Heart left ventricle (tissue), 16 donors: ENCODE data around the gene AIG1. TPM values are rescaled to one million over a fixed set of nuclear protein-coding genes. Genes with fewer than 3 reads are reported as not detected.

Source experiments
- ATAC-seq, 4 donors: fragments of 200-7000 bp; cut with Tn5 transposase; one replicate each; pipeline ENCODE4 v1.9.1; 2020 to 2022; ENCODE audit warnings: moderate library complexity in 4 of 4, mild to moderate bottlenecking in 3 of 4, moderate number of reproducible peaks in 1 of 4
- DNase-seq, 5 donors: peaks; one replicate each; pipeline ENCODE4 v3.0.0-alpha.2; 2020
- H3K27ac ChIP-seq, 12 donors: fragments of 200-600 bp; sonication (generic) in 4 of 12; one replicate each; pipeline versions ENCODE4 v1.5.0 to v1.8.0; 2016 to 2022; ENCODE audit warnings: mild to moderate bottlenecking in 2 of 12
- H3K27me3 ChIP-seq, 9 donors: fragments of 200-600 bp; sonication (generic) in 2 of 9; one replicate each; pipeline versions ENCODE4 v1.5.1 to v1.8.0; 2016 to 2022; ENCODE audit warnings: mild to moderate bottlenecking in 3 of 9
- H3K36me3 ChIP-seq, 9 donors: fragments of 200-600 bp; sonication (generic) in 2 of 9; one replicate each; pipeline versions ENCODE4 v1.5.0 to v1.8.0; 2018 to 2022; ENCODE audit warnings: mild to moderate bottlenecking in 2 of 9
- H3K4me1 ChIP-seq, 12 donors: fragments of 200-600 bp; sonication (generic) in 4 of 12; one replicate each; pipeline versions ENCODE4 v1.5.0 to v1.8.0; 2016 to 2022; ENCODE audit warnings: mild to moderate bottlenecking in 3 of 12
- H3K4me3 ChIP-seq, 12 donors: fragments of 200-600 bp; sonication (generic) in 4 of 12; one replicate each; pipeline versions ENCODE4 v1.5.0 to v1.8.0; 2017 to 2022; ENCODE audit warnings: mild to moderate bottlenecking in 9 of 12, moderate library complexity in 4 of 12
- H3K9me3 ChIP-seq, 12 donors: fragments of 200-600 bp; sonication (generic) in 4 of 12; one replicate each; pipeline versions ENCODE4 v1.5.0 to v1.8.0; 2016 to 2022; ENCODE audit warnings: mild to moderate bottlenecking in 1 of 12
- CTCF ChIP-seq, 12 donors: fragments of 200-600 bp; sonication (generic) in 4 of 12; IDR thresholded peaks; one replicate each; pipeline versions ENCODE4 v1.5.0 to v1.8.0; 2018 to 2022; ENCODE audit warnings: antibody characterized with exemption in 12 of 12, mild to moderate bottlenecking in 5 of 12
- POLR2A ChIP-seq, 2 donors: fragments of 450-650 bp; IDR thresholded peaks; one replicate each; pipeline ENCODE4 v1.6.1; 2017; ENCODE audit warnings: antibody characterized with exemption in 2 of 2, mild to moderate bottlenecking in 2 of 2, moderate library complexity in 2 of 2
- WGBS, 4 donors: extraction: QIAGEN DNeasy Blood & Tissue Kit in 2 of 4; methylation state at CpG; one replicate each; pipeline versions ENCODE4 v1.1.5 to v1.1.7; 2013 to 2018; 5-methylcytosine and 5-hydroxymethylcytosine counted together
- intact Hi-C, 10 donors: fragments of 100-400 bp; cut with DNase I; formaldehyde crosslinking; loops; one replicate each; pipeline versions ENCODE4 v1.11.1 to v1.14.2; 2022
- polyA plus RNA-seq, 2 donors: library from polyadenylated mRNA; stranded (reverse); fragments of 200-250 nt; gene quantifications; one replicate each; pipeline ENCODE4 v1.2.3, GENCODE V29; 2013
- total RNA-seq, 9 donors: library from RNA; depleted of rRNA in 2 of 9; stranded (reverse); fragments of >200 nt in 2 of 9; fragmentation: NEBNext Ultra II Directional in 3 of 9; extraction: Animal tissue kit (Norgen Biotek cat#: 25700) in 3 of 9; gene quantifications; one replicate each; pipeline versions ENCODE4 v1.1.0 to v1.2.4, GENCODE V29; 2016 to 2023
- donor health status: ischemic (EF 13 %, LVEDD 7.1; RV severe dilation, severe dysfunction).
- donor health status: healthy with polysubstance abuse.
- donor health status: DM: no; HTN: yes; CAD: no.
- donor health status: DM: no; HTN: no; CAD: no.
- donor health status: ischemic (EF 25% LVEDD 6.9; RV normal size, moderate dysfunction).
- donor health status: ischemic (EF 25% LVEDD 5.7; RV mildly dilated, moderate dysfunction).
- donor health status: healthy.
- donor health status: DM: yes; HTN: yes; CAD: no.
- donor health status: ischemic (EF 35%, LVEDD 5.7; RV mildly dilated, moderate dysfunction).
- donor health status: nonischemic (EF 11% LVEDD 7.7; RV severe dilation, severe dysfunction).
- donor health status: DM: yes; HTN: yes; CAD: no.
- donor health status: PGD.
- donor health status: ischemic (EF 29% LVEDD 5.4; RV normal size, mild dysfunction).
- donor health status: nonischemic (EF 23%, LVEDD 6.1; RV moderate dilation, normal function).

Gene AIG1
- total and polyA plus RNA-seq, 11 donors = 18.1 to 101 (median 64.0) TPM

- intact Hi-C loops = no loop called here
- ATAC-seq (no peak), DNase-seq (no peak)
- Histone ChIP-seq H3K4me1 (no peaks in the 10 kb centered on the region), H3K4me3 (no peak overlapping the region), H3K9me3 (no peaks in the 10 kb centered on the region), H3K36me3 (peaks cover 0 to 10% (median 4%) of the 10 kb centered on the region in 9 donors), H3K27me3 (no peaks in the 10 kb centered on the region), H3K27ac (no peak overlapping the region)
- 81 to 91% (median 84%) methylated on average over 1 of the region's 1 CpG for WGBS, 4 donors
- no peak for TF ChIP-seq POLR2A (IDR thresholded peaks at IDR 0.05)
- TF ChIP-seq CTCF (IDR thresholded peaks at IDR 0.05) = no peak
Observed at GRCh38 chr6:143328876-143329275, 268.2 kb downstream of the AIG1 start.

- intact Hi-C loops = no loop called here
- DNase-seq (no peak), ATAC-seq (no peak)
- TF ChIP-seq POLR2A (IDR thresholded peaks at IDR 0.05) (no peak), CTCF (IDR thresholded peaks at IDR 0.05) (no peak)
- Histone ChIP-seq H3K4me1 (no peaks in the 10 kb centered on the region), H3K36me3 (peaks cover 0 to 14% (median 4%) of the 10 kb centered on the region in 9 donors), H3K27me3 (no peaks in the 10 kb centered on the region), H3K4me3 (no peak overlapping the region), H3K27ac (no peak overlapping the region), H3K9me3 (no peaks in the 10 kb centered on the region)
- 92 to 100% (median 94%) methylated on average over 3 of the region's 3 CpGs for WGBS, 4 donors
Observed at GRCh38 chr6:143329323-143329722, 268.6 kb downstream of the AIG1 start.

- Histone ChIP-seq H3K4me3 (no peak overlapping the region), H3K27me3 (no peaks in the 10 kb centered on the region), H3K4me1 (no peaks in the 10 kb centered on the region), H3K36me3 (peaks cover 0 to 15% (median 4%) of the 10 kb centered on the region in 9 donors), H3K27ac (no peak overlapping the region), H3K9me3 (no peaks in the 10 kb centered on the region)
- ATAC-seq = no peak
- DNase-seq = no peak
- intact Hi-C loops = no loop called here
- TF ChIP-seq POLR2A (IDR thresholded peaks at IDR 0.05) (no peak), CTCF (IDR thresholded peaks at IDR 0.05) (no peak)
- 92 to 100% (median 95%) methylated on average over 2 of the region's 2 CpGs for WGBS, 4 donors
Observed at GRCh38 chr6:143331362-143331761, 270.7 kb downstream of the AIG1 start.

GRCh38 chr6:143332153-143332845 lies 271.6 kb downstream of the AIG1 start:
- DNase-seq = no peak
- Histone ChIP-seq H3K27me3 (no peaks in the 10 kb centered on the region), H3K9me3 (no peaks in the 10 kb centered on the region), H3K27ac (no peak overlapping the region), H3K4me3 (no peak overlapping the region), H3K36me3 (peaks cover 0 to 15% (median 4%) of the 10 kb centered on the region in 9 donors), H3K4me1 (no peaks in the 10 kb centered on the region)
- TF ChIP-seq CTCF (IDR thresholded peaks at IDR 0.05) (no peak), POLR2A (IDR thresholded peaks at IDR 0.05) (no peak)
- WGBS, 4 donors = 63 to 85% (median 73%) methylated on average over 1 of the region's 1 CpG
- intact Hi-C loops = no loop called here
- ATAC-seq = no peak
